PC-9 (cell line): ENCODE data around the gene SPON2. TPM values are rescaled to one million over a fixed set of nuclear protein-coding genes. Genes with fewer than 3 reads are reported as not detected.

Source experiments
- BruUV-seq: library from RNA; stranded (reverse); fragments of 400-500 nt; replicated peaks from 2 replicates; lab custom pipeline; 2021; lab: Mats Ljungman, UMichigan
- CTCF ChIA-PET: fragments of 300-600 bp; sonication (Branson Sonifier 250); formaldehyde crosslinking; loops from one replicate; lab custom pipeline; 2022; ENCODE audit warnings: antibody characterized with exemption; lab: Charles Lee
- POLR2A ChIA-PET: fragments of 300-600 bp; sonication (Branson Sonifier 250); formaldehyde crosslinking; loops from one replicate; lab custom pipeline; 2022; ENCODE audit warnings: antibody characterized with exemption; ENCODE audit not compliant: unreplicated experiment; lab: Charles Lee
- DNase-seq, 2 experiments: peaks; one replicate each; pipeline versions ENCODE4 v3.0.0 to v3.0.0-alpha.2; 2015 to 2022; ENCODE audit warnings: mixed read lengths in 1 of 2
- H2AFZ ChIP-seq: fragments of 200-600 bp; sonication (generic); 2 replicates; pipeline ENCODE4 v1.8.1; 2017; ENCODE audit warnings: antibody characterized with exemption
- H3F3A ChIP-seq: fragments of 200-600 bp; sonication (generic); 2 replicates; pipeline ENCODE4 v1.8.1; 2017; ENCODE audit warnings: antibody characterized with exemption, mild to moderate bottlenecking, low read depth; ENCODE audit not compliant: insufficient read depth
- H3K27ac ChIP-seq: fragments of 200-600 bp; sonication (generic); 2 replicates; pipeline ENCODE4 v1.6.1; 2016; ENCODE audit warnings: mixed run types
- H3K27me3 ChIP-seq: fragments of 200-600 bp; sonication (generic); 2 replicates; pipeline ENCODE4 v1.6.1; 2016; ENCODE audit warnings: low read depth, mixed run types; ENCODE audit not compliant: insufficient read depth
- H3K36me3 ChIP-seq: fragments of 200-600 bp; sonication (generic); 2 replicates; pipeline ENCODE4 v1.6.1; 2016; ENCODE audit warnings: low read depth, mixed run types
- H3K4me1 ChIP-seq: fragments of 200-600 bp; sonication (generic); replicated peaks from 2 replicates; pipeline ENCODE4 v1.6.1; 2016; ENCODE audit warnings: mixed run types; ENCODE audit not compliant: insufficient read depth
- H3K4me2 ChIP-seq: fragments of 200-600 bp; sonication (generic); 2 replicates; pipeline ENCODE4 v1.6.1; 2017; ENCODE audit warnings: mixed run types
- H3K4me3 ChIP-seq: fragments of 200-600 bp; sonication (generic); 2 replicates; pipeline ENCODE4 v1.6.1; 2016; ENCODE audit warnings: mixed run types
- H3K79me2 ChIP-seq: fragments of 200-600 bp; sonication (generic); 2 replicates; pipeline ENCODE4 v1.6.1; 2017; ENCODE audit warnings: low read depth, mixed run types
- H3K9me2 ChIP-seq: fragments of 200-600 bp; sonication (generic); 2 replicates; pipeline ENCODE4 v1.8.1; 2017; ENCODE audit warnings: mild to moderate bottlenecking; ENCODE audit not compliant: insufficient read depth
- H3K9me3 ChIP-seq: fragments of 200-600 bp; sonication (generic); 2 replicates; pipeline ENCODE4 v1.8.1; 2016; ENCODE audit warnings: low read depth; ENCODE audit not compliant: insufficient read depth
- H4K20me1 ChIP-seq: fragments of 200-600 bp; sonication (generic); 2 replicates; pipeline ENCODE4 v1.8.1; 2017; ENCODE audit not compliant: insufficient read depth
- CTCF ChIP-seq: fragments of 200-600 bp; sonication (generic); conservative IDR thresholded peaks from 2 replicates; pipeline ENCODE4 v1.6.1; 2017; ENCODE audit warnings: mixed run types, antibody characterized with exemption, mild to moderate bottlenecking, moderate library complexity
- EZH2 ChIP-seq: fragments of 200-600 bp; sonication (generic); IDR thresholded peaks from 2 replicates; pipeline ENCODE4 v1.8.0; 2017; ENCODE audit warnings: antibody characterized with exemption, low read depth
- intact Hi-C: fragments of 100-400 bp; cut with micrococcal nuclease; formaldehyde crosslinking; loops from one replicate; pipeline ENCODE4 v1.10.0; 2022; ENCODE audit not compliant: unreplicated experiment
- total RNA-seq: library from RNA; stranded (reverse); gene quantifications from 2 replicates; pipeline ENCODE4 v1.2.3, GENCODE V29; 2021

Gene SPON2
- total RNA-seq, 1 experiment from 2014 or later = 2.0 TPM

GRCh38 chr4:1172971-1173757 is 781 bp upstream of the SPON2 start:
- Histone ChIP-seq H2AFZ (no peak overlapping the region), H3K9me3 (no peaks in the 10 kb centered on the region), H3K36me3 (no peaks in the 10 kb centered on the region), H3K9me2 (no peaks in the 10 kb centered on the region), H3K4me2 (no peak overlapping the region), H3K4me3 (no peak overlapping the region), H4K20me1 (no peaks in the 10 kb centered on the region), H3K4me1 (no peaks in the 10 kb centered on the region), H3F3A (no peaks in the 10 kb centered on the region; the same call in 1 of the 2 replicates), H3K79me2 (no peaks in the 10 kb centered on the region), H3K27ac (no peak overlapping the region), H3K27me3 (peaks cover 3% of the 10 kb centered on the region; the same call in 1 of the 2 replicates)
- no TSS peak for BruUV-seq
- no peak for DNase-seq
- ChIA-PET POLR2A (interaction anchor here (0.5 to 0.7 kb wide), 2 partner anchors 12 to 77 kb away, joined by 6 to 8 read pairs; no protein-coding TSS in a partner anchor), CTCF (interaction anchor here (0.6 kb wide), 1 partner anchor 137 kb away, joined by 4 read pairs; no protein-coding TSS in a partner anchor)
- intact Hi-C loops = no loop called here
- no peak for TF ChIP-seq CTCF
- no peak for TF ChIP-seq EZH2

GRCh38 chr4:1171311-1172227 is 814 bp downstream of the SPON2 start:
- Histone ChIP-seq H4K20me1 (no peaks in the 10 kb centered on the region), H3F3A (no peaks in the 10 kb centered on the region; the same call in 1 of the 2 replicates), H3K4me3 (no peak overlapping the region), H3K4me1 (no peaks in the 10 kb centered on the region), H2AFZ (no peak overlapping the region), H3K9me2 (no peaks in the 10 kb centered on the region), H3K4me2 (no peak overlapping the region), H3K27me3 (peaks cover 3% of the 10 kb centered on the region; the same call in 1 of the 2 replicates), H3K36me3 (no peaks in the 10 kb centered on the region), H3K9me3 (no peaks in the 10 kb centered on the region), H3K79me2 (no peaks in the 10 kb centered on the region), H3K27ac (no peak overlapping the region)
- ChIA-PET POLR2A (no interaction called here), CTCF (interaction anchor here (0.5 to 0.6 kb wide), 2 partner anchors 12 to 20 kb away, joined by 3 to 11 read pairs; no protein-coding TSS in a partner anchor)
- BruUV-seq = no TSS peak
- TF ChIP-seq CTCF (no peak), EZH2 (no peak)
- intact Hi-C loops = no loop called here
- DNase-seq = no peak

GRCh38 chr4:1170976-1171310 is 1.4 kb downstream of the SPON2 start:
- H3K4me1 ChIP-seq = no peaks in the 10 kb centered on the region
- H3K4me2 ChIP-seq = no peak overlapping the region
- no peak overlapping the region for H3K27ac ChIP-seq
- DNase-seq = no peak
- peaks cover 5% of the 10 kb centered on the region for H3K27me3 ChIP-seq
- H3K9me3 ChIP-seq = no peaks in the 10 kb centered on the region
- H3F3A ChIP-seq = no peaks in the 10 kb centered on the region; the same call in 1 of the 2 replicates
- TF ChIP-seq CTCF (no peak), EZH2 (no peak)
- H3K9me2 ChIP-seq = no peaks in the 10 kb centered on the region
- intact Hi-C loops = no loop called here
- no peaks in the 10 kb centered on the region for H3K79me2 ChIP-seq
- no peaks in the 10 kb centered on the region for H4K20me1 ChIP-seq
- ChIA-PET CTCF (no interaction called here), POLR2A (no interaction called here)
- H3K36me3 ChIP-seq = no peaks in the 10 kb centered on the region
- H2AFZ ChIP-seq = no peak overlapping the region
- H3K4me3 ChIP-seq = no peak overlapping the region
- no TSS peak for BruUV-seq
